OCI-LY3 (cell line): Measurements from ENCODE around the gene MT1H.

Experiments used
- EZH2phosphoT487 ChIP-seq: fragments of 200-600 bp; shearing (Covaris generic); IDR thresholded peaks from 2 replicates; pipeline ENCODE4 v1.6.1; 2018; ENCODE audit warnings: antibody characterized with exemption, mixed run types, low read depth
- TF ChIP-seq, protein P1 (sequence below): fragments of 200-600, 300-600 bp; sonication (generic); IDR thresholded peaks from 2 replicates; pipeline ENCODE4 v1.5.1; 2014; ENCODE audit warnings: antibody characterized with exemption, low read length, low read depth

DNA sequence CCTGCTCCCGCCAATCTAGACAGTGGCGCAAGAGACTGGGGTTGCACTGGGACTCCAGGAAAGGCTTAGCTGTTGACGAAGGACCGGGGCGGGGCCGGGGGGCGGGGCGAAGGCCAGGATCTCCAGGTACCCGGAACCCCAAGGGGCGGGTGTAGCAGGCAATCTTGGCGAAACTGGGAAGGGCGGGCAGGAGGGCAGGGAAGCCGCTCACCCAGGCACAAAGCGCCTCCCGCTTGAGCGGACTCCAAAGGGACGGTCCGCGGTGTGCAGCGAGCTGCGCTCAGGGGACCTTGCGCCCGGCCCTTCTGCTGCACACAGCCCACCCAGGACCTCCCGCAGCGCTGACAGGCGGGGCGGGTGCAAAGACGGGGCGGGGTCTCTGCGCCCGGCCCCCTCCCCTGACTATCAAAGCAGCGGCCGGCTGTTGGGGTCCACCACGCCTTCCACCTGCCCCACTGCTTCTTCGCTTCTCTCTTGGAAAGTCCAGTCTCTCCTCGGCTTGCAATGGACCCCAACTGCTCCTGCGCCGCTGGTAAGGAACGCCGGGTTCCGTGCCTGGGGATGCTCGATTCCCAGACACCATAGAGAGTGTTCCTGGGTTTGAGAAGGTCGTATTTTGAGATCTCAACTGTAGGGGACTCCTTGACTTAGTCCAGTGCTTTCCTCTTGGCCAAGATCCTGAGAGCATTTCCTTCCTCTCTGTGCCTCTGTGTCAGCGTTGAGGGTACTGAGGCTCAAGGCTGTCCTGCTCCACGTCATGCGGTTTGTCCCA, 11.9 kb upstream of the MT1H start, which contains the start of gene MT1F:
- TF ChIP-seq, protein P1, sequence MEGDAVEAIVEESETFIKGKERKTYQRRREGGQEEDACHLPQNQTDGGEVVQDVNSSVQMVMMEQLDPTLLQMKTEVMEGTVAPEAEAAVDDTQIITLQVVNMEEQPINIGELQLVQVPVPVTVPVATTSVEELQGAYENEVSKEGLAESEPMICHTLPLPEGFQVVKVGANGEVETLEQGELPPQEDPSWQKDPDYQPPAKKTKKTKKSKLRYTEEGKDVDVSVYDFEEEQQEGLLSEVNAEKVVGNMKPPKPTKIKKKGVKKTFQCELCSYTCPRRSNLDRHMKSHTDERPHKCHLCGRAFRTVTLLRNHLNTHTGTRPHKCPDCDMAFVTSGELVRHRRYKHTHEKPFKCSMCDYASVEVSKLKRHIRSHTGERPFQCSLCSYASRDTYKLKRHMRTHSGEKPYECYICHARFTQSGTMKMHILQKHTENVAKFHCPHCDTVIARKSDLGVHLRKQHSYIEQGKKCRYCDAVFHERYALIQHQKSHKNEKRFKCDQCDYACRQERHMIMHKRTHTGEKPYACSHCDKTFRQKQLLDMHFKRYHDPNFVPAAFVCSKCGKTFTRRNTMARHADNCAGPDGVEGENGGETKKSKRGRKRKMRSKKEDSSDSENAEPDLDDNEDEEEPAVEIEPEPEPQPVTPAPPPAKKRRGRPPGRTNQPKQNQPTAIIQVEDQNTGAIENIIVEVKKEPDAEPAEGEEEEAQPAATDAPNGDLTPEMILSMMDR: no peak
- TF ChIP-seq EZH2phosphoT487: no peak
